Measurements from ENCODE around the gene ATF7IP. TPM values are rescaled to one million over a fixed set of nuclear protein-coding genes. Genes with fewer than 3 reads are reported as not detected.

Gene ATF7IP, protein sequence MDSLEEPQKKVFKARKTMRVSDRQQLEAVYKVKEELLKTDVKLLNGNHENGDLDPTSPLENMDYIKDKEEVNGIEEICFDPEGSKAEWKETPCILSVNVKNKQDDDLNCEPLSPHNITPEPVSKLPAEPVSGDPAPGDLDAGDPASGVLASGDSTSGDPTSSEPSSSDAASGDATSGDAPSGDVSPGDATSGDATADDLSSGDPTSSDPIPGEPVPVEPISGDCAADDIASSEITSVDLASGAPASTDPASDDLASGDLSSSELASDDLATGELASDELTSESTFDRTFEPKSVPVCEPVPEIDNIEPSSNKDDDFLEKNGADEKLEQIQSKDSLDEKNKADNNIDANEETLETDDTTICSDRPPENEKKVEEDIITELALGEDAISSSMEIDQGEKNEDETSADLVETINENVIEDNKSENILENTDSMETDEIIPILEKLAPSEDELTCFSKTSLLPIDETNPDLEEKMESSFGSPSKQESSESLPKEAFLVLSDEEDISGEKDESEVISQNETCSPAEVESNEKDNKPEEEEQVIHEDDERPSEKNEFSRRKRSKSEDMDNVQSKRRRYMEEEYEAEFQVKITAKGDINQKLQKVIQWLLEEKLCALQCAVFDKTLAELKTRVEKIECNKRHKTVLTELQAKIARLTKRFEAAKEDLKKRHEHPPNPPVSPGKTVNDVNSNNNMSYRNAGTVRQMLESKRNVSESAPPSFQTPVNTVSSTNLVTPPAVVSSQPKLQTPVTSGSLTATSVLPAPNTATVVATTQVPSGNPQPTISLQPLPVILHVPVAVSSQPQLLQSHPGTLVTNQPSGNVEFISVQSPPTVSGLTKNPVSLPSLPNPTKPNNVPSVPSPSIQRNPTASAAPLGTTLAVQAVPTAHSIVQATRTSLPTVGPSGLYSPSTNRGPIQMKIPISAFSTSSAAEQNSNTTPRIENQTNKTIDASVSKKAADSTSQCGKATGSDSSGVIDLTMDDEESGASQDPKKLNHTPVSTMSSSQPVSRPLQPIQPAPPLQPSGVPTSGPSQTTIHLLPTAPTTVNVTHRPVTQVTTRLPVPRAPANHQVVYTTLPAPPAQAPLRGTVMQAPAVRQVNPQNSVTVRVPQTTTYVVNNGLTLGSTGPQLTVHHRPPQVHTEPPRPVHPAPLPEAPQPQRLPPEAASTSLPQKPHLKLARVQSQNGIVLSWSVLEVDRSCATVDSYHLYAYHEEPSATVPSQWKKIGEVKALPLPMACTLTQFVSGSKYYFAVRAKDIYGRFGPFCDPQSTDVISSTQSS
- 4.5 to 6.0 TPM (median 5.7 TPM) in 5 replicates for total RNA-seq (2022; extraction: Qiagen RNA extraction; ENCODE audit: low read depth)

DNA sequence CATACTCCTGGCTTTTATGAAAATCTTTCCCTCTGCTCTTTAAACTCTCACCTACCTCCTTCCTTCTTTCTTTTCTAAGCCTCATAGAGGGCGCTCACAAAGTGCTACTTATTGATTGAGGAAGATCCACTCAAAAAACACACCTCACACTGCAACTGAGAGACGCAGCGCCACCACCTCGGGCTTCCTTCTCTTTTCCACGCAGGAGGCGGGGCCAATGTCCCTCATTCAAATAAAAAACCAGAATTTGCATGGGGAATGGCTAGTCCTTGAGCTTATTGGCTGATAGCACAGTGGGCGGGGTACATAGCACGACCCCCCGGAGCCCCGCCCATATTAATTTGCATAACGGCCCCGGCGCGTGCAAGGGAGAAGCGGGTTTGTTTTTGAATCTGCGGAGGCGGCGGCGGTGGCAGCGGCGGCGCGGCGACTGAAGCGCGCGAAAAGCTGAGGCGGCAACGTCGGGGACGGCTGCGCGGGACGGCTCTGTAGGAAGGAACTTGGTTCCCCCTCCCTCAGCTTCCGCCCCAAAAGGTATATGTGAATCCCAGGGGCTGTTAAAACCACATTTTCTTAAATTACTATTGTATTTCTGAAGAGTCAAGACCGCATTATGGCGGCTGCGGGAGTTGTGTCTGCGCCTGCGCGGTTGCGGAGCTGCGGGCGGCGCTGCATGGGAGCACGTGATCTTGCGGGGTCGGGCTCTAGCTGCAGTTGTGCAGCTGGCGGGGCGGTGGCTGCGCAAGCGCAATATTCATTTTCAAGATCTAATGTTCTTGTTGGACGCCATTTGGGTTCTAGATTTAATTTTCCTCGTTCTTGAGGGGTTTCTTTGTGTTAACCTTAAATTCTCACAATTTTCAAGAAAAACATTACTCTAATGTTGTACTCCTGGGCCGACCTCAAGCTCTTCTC, at the start of gene ATF7IP:
Gene ATF7IP (plus strand): TSS at position 389 of the 915 bp plus-strand sequence. CDS start 58,234 bp downstream, outside the sequence.

Other genes with a start within 250 kb of the ATF7IP start
- gene PLBD1, start 202.2 kb downstream of the ATF7IP start, total RNA-seq (2022; extraction: Qiagen RNA extraction; ENCODE audit: low read depth), result 3.8 to 5.3 TPM (median 4.2 TPM) in 5 replicates